Astrocyte (in vitro differentiated cells and primary cell): ENCODE data around the gene EXO1. TPM values are rescaled to one million over a fixed set of nuclear protein-coding genes. Genes with fewer than 3 reads are reported as not detected.
"Not testable (repeated sequence)": the region's sequence is repeated elsewhere in the genome, so short reads cannot be mapped to it uniquely, and the experiment has no call there.

Experiments
- DNase-seq: peaks from one replicate; pipeline ENCODE4 v3.0.0-alpha.2; 2010; ENCODE audit warnings: low read depth
- FAIRE-seq: peaks from 2 replicates; lab custom pipeline; 2011; peaks lifted over from hg19 to GRCh38; lab: Jason Lieb, UNC
- H2AFZ ChIP-seq: 2 replicates; pipeline ENCODE4 v1.6.0; 2012; ENCODE audit warnings: low read depth, low read length, inconsistent platforms
- H3K27ac ChIP-seq: 2 replicates; pipeline ENCODE4 v1.5.1; 2011; ENCODE audit warnings: low read depth, low read length, inconsistent platforms
- H3K27me3 ChIP-seq: 2 replicates; pipeline ENCODE4 v1.6.0; 2011; ENCODE audit warnings: low read length, inconsistent platforms; ENCODE audit not compliant: insufficient read depth
- H3K36me3 ChIP-seq: 2 replicates; pipeline ENCODE4 v1.5.1; 2011; ENCODE audit warnings: low read length, inconsistent platforms; ENCODE audit not compliant: insufficient read depth
- H3K4me1 ChIP-seq: 2 replicates; pipeline ENCODE4 v1.5.1; 2011; ENCODE audit warnings: low read length, inconsistent platforms; ENCODE audit not compliant: insufficient read depth
- H3K4me2 ChIP-seq: 2 replicates; pipeline ENCODE4 v1.6.0; 2012; ENCODE audit warnings: low read length, inconsistent platforms
- H3K4me3 ChIP-seq: 2 replicates; pipeline ENCODE4 v1.5.1; 2011; ENCODE audit warnings: low read depth, mild to moderate bottlenecking, low read length, inconsistent platforms; ENCODE audit not compliant: insufficient read depth
- H3K79me2 ChIP-seq: 2 replicates; pipeline ENCODE4 v1.6.0; 2012; ENCODE audit warnings: mild to moderate bottlenecking, low read length, inconsistent platforms; ENCODE audit not compliant: insufficient read depth
- H3K9ac ChIP-seq: 2 replicates; pipeline ENCODE4 v1.6.0; 2012; ENCODE audit warnings: mild to moderate bottlenecking, low read length, inconsistent platforms
- H3K9me3 ChIP-seq: 2 replicates; pipeline ENCODE4 v1.5.1; 2012; ENCODE audit warnings: low read depth, mild to moderate bottlenecking, low read length, inconsistent platforms; ENCODE audit not compliant: insufficient read depth
- H4K20me1 ChIP-seq: 2 replicates; pipeline ENCODE4 v1.6.0; 2012; ENCODE audit warnings: low read length, inconsistent platforms; ENCODE audit not compliant: insufficient read depth
- H3K27ac Mint-ChIP-seq: one replicate; pipeline ENCODE4 v1.8.0; 2021; ENCODE audit warnings: mild to moderate bottlenecking, mixed read lengths; ENCODE audit not compliant: unreplicated experiment
- H3K27me3 Mint-ChIP-seq: one replicate; pipeline ENCODE4 v1.8.0; 2021; ENCODE audit warnings: low read depth, mixed read lengths; ENCODE audit not compliant: unreplicated experiment
- H3K36me3 Mint-ChIP-seq: one replicate; pipeline ENCODE4 v1.8.0; 2021; ENCODE audit warnings: low read depth, mixed read lengths; ENCODE audit not compliant: unreplicated experiment
- H3K4me1 Mint-ChIP-seq: one replicate; pipeline ENCODE4 v1.8.0; 2021; ENCODE audit warnings: low read depth, mixed read lengths; ENCODE audit not compliant: unreplicated experiment
- H3K4me3 Mint-ChIP-seq: one replicate; pipeline ENCODE4 v1.8.0; 2021; ENCODE audit warnings: mild to moderate bottlenecking, moderate library complexity, mixed read lengths; ENCODE audit not compliant: unreplicated experiment
- H3K9me3 Mint-ChIP-seq: one replicate; pipeline ENCODE4 v1.8.0; 2021; ENCODE audit warnings: mild to moderate bottlenecking, mixed read lengths; ENCODE audit not compliant: unreplicated experiment
- EZH2 ChIP-seq: IDR thresholded peaks from 2 replicates; pipeline ENCODE4 v1.6.1; 2012; ENCODE audit warnings: mild to moderate bottlenecking, low read length, inconsistent platforms; ENCODE audit not compliant: insufficient read depth
- total RNA-seq: library from RNA; stranded (reverse); gene quantifications from 2 replicates; pipeline ENCODE4 v1.2.1, GENCODE V29; 2021
- TF ChIP-seq, protein P1 (sequence below): IDR thresholded peaks from 2 replicates; pipeline ENCODE4 v1.5.1; 2011; ENCODE audit warnings: low read depth, mild to moderate bottlenecking, inconsistent platforms, low read length, moderate library complexity; ENCODE audit not compliant: insufficient read depth

The EXO1 gene
- total RNA-seq, 1 donor from 2014 or later, result 3.8 TPM

- Mint-ChIP-seq H3K9me3 (no peaks in the 10 kb centered on the region), H3K27me3 (no peaks in the 10 kb centered on the region), H3K4me1 (no peaks in the 10 kb centered on the region), H3K36me3 (no peaks in the 10 kb centered on the region), H3K4me3 (peak overlapping the region; percentile 97), H3K27ac (no peak overlapping the region)
- H3K9ac ChIP-seq, result peak overlapping the region; percentile 94
- no peaks in the 10 kb centered on the region for H3K27me3 ChIP-seq
- H4K20me1 ChIP-seq, result no peaks in the 10 kb centered on the region
- TF ChIP-seq, protein P1, sequence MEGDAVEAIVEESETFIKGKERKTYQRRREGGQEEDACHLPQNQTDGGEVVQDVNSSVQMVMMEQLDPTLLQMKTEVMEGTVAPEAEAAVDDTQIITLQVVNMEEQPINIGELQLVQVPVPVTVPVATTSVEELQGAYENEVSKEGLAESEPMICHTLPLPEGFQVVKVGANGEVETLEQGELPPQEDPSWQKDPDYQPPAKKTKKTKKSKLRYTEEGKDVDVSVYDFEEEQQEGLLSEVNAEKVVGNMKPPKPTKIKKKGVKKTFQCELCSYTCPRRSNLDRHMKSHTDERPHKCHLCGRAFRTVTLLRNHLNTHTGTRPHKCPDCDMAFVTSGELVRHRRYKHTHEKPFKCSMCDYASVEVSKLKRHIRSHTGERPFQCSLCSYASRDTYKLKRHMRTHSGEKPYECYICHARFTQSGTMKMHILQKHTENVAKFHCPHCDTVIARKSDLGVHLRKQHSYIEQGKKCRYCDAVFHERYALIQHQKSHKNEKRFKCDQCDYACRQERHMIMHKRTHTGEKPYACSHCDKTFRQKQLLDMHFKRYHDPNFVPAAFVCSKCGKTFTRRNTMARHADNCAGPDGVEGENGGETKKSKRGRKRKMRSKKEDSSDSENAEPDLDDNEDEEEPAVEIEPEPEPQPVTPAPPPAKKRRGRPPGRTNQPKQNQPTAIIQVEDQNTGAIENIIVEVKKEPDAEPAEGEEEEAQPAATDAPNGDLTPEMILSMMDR, result no peak
- TF ChIP-seq EZH2, result no peak
- peak overlapping the region; percentile 100 for H2AFZ ChIP-seq
- peak overlapping the region; percentile 92 for H3K4me3 ChIP-seq
- H3K4me2 ChIP-seq, result peak overlapping the region; percentile 98
- FAIRE-seq, result no peak
- H3K4me1 ChIP-seq, result peaks cover 10% of the 10 kb centered on the region
- peaks cover 3% of the 10 kb centered on the region for H3K36me3 ChIP-seq
- no peak for DNase-seq
- no peaks in the 10 kb centered on the region for H3K9me3 ChIP-seq
- peak overlapping the region; percentile 98 for H3K27ac ChIP-seq
- peaks cover 18% of the 10 kb centered on the region for H3K79me2 ChIP-seq
Observed at GRCh38 chr1:241848686-241849344, 811 bp downstream of the EXO1 start.

- H2AFZ ChIP-seq, result no peak overlapping the region
Observed at GRCh38 chr1:241849345-241849695, 1.3 kb downstream of the EXO1 start.

GRCh38 chr1:241855545-241856140 is 7.6 kb downstream of the EXO1 start:
- not testable (repeated sequence) for H3K4me3 ChIP-seq, H2AFZ ChIP-seq, H3K4me2 ChIP-seq, H3K4me1 ChIP-seq, H3K9me3 ChIP-seq, FAIRE-seq, H3K27me3 ChIP-seq, H3K4me1 Mint-ChIP-seq, H3K4me3 Mint-ChIP-seq, H4K20me1 ChIP-seq, DNase-seq, H3K9ac ChIP-seq, H3K27me3 Mint-ChIP-seq, H3K27ac ChIP-seq, H3K9me3 Mint-ChIP-seq, H3K79me2 ChIP-seq, H3K27ac Mint-ChIP-seq, H3K36me3 Mint-ChIP-seq
- peaks cover 11% of the 10 kb centered on the region for H3K36me3 ChIP-seq

More at GRCh38 chr1:241849345-241849695, 1.3 kb downstream of the EXO1 start:
- Mint-ChIP-seq H3K27me3 (no peaks in the 10 kb centered on the region), H3K27ac (no peak overlapping the region), H3K9me3 (no peaks in the 10 kb centered on the region), H3K4me1 (no peaks in the 10 kb centered on the region), H3K36me3 (no peaks in the 10 kb centered on the region), H3K4me3 (no peak overlapping the region)
- no peak for FAIRE-seq
- no peaks in the 10 kb centered on the region for H4K20me1 ChIP-seq
- H3K4me1 ChIP-seq, result peaks cover 10% of the 10 kb centered on the region
- H3K27ac ChIP-seq, result no peak overlapping the region
- no peaks in the 10 kb centered on the region for H3K27me3 ChIP-seq
- no peak for DNase-seq
- H3K36me3 ChIP-seq, result peaks cover 4% of the 10 kb centered on the region
- peak overlapping the region; percentile 94 for H3K9ac ChIP-seq
- TF ChIP-seq EZH2, result no peak
- TF ChIP-seq, protein P1, result no peak
- no peaks in the 10 kb centered on the region for H3K9me3 ChIP-seq
- H3K4me2 ChIP-seq, result peak overlapping the region; percentile 98
- H3K4me3 ChIP-seq, result peak overlapping the region; percentile 92
- H3K79me2 ChIP-seq, result peaks cover 18% of the 10 kb centered on the region
